ENCODE data around the gene NFATC1.

Gene NFATC1

DNA sequence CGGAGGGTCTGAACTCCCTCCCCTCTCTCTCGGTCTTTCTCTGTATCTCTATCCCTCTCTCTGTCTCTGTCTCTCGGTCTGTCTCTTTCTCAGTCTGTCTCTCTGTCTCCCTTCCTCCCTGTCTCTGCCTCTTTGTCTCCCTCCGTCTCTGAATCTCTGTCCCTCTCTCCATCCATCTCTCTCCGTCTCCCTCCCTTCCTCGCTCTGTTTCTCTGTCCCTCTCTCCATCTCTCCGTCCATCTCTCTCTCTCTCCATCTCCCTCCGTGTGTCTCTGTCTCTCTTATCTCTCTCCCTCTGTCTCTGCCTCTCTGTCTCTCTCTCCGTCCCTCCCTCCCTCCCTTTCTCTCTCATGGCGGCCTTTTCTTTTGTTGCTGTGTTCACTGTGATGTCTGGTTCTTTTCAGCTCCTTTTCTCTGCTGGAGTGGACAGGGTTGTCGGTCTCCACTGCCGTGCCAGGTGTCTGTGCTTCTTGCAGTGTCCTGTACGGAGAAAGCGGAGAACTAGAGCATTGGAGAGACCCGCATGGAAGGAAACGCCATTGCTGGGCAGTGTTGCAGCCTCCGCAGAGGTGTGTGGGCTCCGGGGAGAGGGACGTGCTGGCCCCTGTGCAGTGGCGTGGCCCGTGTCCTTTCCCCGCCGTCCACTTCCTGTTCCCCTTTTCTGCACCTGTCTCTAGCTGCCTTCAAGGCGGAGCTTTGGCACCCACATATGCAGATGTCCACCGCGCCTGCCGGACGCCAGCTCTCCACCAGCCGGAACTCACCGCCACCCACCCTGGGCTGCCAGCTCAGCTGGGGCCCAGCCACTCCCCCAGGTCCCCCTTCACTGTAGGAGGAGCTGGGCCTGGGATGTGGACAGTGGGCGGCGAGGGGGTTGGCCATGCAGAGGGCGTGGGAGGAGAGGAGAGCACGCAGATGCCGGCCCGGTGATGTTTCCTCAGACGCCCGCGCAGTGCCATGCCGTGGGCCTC, 113.1 kb downstream of the NFATC1 start:
- no peak for DNase-seq (ENCODE audit: low read depth)

DNA sequence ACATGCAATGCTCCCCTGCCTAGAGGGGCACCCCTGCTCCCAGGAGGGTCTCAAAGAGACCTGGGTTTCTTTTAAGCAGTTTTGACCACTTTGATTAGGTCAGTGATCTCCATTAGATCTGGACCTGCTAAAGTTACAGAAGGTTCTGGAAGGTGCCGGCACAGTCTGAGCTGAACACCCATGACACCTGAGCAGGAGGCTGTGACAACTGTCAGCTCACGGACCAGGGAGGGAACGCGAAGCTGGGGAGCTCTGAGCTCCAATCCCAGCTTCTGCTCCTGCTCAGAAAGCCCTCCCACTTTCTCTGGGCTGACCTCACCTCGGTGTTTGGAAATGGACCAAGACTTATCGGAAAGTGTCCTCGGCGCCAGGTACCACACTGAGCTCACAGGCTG, 113.8 kb downstream of the NFATC1 start:
- DNase-seq (ENCODE audit: low read depth), result no peak

DNA sequence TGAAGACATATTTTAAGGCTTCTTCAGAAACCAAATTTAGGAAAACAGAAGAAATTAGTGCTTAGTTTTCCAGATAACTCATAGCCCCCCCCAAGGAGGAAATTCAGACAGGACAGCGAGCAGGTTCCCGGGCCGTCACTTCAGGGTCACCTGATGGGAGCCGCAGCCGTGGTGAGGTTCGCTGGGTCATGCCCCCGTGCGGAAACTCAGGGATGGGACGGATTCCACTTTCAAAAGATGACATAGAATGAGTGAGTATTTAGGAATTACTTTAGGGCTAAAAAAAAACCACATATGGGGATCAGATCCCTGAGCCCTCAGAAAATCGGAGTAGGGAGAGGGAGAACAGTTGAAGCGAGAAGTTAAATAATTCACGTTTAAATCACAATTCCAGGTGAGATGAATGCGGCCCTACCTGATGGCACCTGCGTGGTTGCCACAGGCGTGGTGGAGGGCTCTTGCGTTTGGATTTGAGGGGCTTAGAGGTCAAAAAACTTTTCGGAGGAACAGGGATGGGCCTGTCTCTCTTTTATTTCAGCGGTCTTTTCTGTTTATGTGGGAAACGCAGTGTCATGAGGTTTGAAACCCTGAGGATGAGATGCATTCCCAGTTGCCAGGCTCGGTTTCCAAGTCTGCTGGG, 114.4 kb downstream of the NFATC1 start:
- no peak for DNase-seq (ENCODE audit: low read depth)

DNA sequence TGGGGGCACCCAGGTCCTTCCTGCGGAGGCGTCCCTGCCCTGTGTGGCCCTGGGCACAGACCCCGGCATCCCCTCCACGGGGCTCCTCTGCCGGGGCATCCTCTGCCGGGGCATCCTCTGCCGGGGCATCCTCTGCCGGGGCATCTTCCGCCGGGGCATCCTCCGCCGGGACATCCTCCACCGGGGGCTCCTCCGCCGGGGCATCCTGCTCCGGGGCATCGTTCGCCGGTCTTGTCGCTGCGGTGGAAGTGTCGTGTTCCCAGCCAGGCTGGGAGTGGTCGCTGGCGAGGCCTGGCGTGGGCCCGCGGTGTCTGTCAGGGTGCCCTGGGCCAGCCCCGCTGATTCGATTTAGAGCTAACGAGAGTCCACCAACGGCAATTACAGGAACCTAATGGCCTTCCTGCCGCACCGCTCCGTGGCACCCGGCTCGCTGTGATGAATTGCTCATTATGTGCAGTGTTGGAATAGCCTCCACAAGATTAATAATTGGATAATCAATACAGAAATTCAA, 115.1 kb downstream of the NFATC1 start:
- DNase-seq (ENCODE audit: low read depth), result no peak

DNA sequence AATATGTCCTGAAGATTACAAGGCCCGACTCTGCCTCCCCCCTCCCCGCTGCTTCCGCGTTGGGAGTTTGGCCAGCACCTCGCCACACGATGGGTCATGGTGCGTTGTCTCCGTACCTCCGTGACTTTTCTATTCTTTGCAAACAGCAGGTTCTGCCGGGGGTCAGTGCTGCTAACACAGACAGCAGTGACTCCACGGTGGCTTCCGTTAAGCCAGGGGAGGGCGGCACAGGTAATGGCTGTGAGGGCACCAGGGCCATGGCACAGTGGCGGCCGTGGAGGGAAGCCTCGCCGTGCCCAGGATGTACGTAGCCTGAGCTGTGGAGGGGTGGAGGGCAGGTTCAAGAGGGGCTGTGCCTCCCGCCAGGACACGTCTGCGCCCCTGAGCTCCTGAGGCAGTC, 115.5 kb downstream of the NFATC1 start:
- no peak for DNase-seq (ENCODE audit: low read depth)

DNA sequence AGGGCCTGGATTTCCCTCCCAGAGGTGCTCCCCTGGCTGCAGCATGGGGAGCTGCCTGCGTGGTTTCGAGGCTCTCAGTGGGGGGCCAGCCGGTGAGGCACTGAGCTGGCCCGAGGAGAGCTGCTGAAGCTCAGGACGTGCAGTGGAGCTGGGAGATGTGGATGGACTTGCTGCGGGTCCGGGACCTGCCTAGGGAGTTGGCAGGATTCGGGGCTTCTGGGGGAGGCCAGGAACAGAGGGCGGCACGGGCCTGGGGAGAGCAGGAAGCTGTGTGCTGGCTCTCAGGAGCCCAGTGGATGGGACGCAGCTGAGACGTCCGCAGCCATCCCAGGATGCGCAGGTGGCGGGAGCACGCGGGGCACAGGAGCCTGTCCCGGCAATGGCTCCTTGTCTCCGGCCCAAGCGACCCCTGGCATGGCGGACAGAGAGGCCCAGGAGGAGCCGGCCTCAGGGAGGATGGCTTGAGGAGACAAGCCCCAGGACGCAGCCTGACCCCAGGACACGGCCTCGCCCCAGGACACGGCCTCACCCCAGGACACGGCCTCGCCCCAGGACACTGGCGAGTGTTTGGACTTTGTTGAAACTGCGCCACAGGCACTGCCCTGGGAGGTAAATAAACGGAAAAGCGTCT, 116.1 kb downstream of the NFATC1 start:
- no peak for DNase-seq (ENCODE audit: low read depth)

DNA sequence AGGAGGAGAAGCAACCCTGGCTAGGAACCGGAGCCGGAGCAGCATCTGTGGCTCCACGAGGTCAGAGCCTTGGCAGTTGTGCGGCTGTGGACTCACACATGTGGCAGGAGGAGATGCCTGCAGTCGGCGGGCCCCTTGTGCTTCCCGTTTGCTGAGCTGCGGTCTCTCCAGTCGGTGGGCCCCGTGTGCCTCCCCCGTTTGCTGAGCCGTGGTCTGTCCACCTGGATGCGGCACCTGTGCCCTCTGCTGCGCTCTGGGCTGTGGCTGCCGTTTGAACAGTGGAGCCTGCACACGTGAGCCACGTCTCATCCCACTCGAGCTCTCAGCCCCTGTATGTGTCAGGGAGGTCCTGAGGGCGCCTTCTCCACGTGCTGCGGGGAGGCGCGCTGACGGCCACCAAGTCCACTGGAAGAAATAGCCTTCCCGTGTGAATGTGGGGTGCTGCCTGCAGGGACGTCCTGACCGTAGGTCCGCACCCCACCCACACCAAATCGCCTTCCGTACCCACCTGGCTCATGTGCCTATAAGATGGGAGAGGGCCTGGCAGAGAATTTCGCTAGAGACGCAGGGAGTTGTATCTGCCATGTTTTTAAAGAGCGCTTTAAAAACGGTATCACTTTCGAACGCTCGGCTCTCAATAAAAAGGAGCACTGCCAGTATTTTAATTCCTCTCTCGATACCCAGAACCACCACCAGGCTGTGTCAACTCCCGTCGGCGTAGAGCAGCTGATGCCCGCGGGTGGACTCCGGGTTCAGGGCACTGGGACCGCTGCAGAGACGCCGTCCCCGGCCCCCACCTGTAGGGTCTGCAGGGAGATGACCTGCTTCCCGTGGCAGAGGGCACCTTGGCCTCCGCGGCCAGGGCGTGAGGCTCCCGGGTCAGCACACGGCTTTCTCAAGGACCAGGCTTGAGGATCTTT, 117.0 kb downstream of the NFATC1 start:
- no peak for DNase-seq (ENCODE audit: low read depth)

DNA sequence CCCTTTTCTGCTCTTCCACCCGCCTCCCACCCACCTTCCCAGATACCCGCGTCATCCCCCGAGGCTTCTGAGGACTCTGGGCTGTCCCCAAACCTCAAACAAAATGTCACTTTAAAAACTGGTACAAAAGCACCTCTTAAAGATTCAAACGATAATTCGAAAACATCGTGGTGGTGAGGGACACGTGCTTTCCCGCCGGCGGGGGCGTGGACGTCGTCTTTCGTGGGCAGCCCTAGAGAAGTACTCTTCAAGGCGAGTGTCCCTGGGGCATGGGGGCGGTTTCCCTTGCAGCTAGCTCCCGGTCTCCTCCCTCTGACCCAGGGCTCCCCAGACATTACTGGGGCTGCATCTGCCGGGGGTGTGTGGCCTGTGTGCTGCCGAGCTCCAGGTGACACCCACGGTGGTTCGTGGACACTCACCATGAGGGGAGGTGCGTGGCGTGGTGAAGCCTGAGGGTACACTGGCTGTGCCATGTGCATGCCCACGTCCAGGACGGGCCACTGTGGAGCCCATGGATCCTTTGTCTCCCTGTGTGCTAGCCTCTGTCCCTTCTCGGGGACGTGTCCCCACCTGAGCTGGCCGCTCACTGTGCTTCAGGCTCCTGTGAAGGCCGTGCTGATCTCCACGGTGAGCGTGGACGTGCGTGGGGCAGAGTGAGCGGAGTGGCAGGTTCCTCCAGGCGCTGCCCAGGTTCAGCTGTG, 117.8 kb downstream of the NFATC1 start:
- DNase-seq (ENCODE audit: low read depth), result no peak

DNA sequence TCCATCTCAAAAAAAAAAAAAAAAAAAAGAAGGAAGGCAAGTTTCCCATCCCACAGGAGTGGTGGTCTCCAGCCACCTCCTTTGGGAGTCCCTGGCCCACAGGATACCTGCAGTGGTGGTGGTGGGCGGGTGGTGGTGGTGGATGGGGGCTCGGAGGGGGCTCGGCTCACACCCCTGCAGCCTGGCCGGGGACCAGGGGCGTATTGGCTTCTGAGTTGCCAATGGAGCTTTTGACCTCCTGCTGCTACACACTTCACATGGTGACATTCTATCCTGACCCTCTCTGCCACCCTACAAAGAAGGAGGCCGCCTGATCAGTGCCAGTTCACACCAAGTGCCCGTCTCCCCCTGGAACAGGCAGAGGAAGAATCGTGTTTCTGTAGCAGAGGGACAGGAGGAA, 119.6 kb downstream of the NFATC1 start:
- DNase-seq (ENCODE audit: low read depth), result no peak

DNA sequence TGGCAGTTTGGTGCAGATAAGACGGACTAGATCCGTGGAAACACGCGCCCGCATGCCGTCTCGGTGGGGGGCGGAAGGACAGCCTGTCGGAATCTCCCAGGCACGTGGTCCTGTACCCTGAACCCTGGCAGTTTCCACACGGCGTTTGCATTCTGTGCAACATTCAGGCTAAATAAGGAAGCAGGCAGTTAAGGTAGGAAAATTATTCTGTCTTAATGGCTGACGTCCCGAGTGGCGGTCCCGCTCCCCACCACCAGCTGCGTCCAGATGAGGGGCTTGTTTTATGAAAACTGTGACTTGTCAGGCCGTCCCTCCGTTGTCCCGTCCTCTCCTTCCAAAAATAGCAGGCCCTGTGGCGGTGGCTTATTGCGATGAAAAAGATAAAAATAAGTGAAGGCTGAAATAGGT, 120.2 kb downstream of the NFATC1 start:
- no peak for DNase-seq (ENCODE audit: low read depth)

DNA sequence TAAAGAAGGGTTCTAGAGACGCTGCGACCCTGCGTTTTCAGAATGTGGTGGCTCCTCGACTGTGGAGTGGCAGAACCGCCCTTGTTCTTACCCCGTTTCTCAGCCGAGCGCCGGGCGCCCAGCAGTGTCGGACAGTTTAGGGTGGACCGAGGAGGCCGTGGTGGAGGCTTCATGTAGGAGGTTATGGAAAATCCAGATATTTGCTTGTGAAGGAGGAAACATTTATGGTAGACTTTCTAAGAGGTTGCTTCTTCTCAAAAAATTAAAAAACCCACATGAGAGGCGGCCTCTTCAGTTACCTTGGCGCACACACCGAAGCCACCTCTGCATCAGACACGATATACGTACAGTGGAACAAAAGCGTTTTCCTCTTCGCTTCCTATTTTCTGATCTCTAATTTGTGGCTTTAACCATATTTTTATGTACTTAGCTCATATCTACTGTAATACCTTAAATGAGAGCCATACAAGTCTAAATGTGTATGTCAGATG, 120.8 kb downstream of the NFATC1 start:
- DNase-seq (ENCODE audit: low read depth), result no peak

DNA sequence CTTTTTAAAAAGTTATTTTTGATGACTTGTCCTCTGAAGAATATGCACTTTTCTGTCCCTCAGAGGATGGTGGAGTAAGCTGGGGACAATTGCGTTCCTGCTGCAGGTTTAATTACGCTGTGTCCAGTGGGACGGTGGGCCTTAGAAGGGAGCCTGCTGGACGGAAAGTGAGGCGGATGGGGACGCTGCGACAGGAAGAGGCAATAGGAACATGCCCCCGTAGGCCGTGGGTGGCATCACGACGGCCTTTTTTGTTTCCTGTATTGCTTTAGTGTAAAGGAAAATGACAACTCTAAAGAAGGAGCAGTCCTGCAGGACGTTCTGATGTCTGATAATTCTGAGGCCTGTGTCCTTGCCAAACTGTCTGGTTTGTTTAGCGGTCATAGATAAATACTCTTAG, 121.6 kb downstream of the NFATC1 start:
- no peak for DNase-seq (ENCODE audit: low read depth)

DNA sequence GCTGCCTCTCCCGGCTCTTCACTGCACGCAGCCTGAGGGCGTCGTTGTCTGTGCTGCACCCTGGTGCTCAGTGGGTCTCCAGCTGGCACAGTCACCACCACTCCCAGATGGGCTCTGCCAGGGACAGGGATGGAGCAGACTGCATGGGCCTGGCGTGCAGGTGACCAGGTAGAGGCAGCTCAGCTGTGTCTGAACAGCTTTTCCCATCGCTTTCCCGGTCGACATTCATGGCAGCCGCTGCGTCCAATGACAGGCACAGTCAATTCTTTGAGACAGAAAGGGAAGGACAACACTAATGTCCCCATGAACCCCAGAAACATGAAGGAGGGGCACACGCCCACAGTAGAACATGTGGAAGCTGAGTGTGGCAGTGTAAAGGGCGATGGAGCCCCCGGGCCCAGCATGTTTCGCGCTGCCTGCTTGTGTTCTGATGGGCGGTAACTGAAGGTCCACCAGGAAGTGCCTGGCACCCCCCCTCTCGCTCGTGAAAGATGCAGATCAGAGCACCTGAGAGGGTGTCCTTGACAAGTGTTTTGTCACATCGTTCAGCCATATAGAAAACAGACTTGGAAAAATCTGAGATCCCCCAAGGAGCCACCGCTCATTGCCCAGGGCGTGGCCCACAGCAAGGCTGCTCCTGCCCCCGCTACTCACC, 122.4 kb downstream of the NFATC1 start:
- no peak for DNase-seq (ENCODE audit: low read depth)

DNA sequence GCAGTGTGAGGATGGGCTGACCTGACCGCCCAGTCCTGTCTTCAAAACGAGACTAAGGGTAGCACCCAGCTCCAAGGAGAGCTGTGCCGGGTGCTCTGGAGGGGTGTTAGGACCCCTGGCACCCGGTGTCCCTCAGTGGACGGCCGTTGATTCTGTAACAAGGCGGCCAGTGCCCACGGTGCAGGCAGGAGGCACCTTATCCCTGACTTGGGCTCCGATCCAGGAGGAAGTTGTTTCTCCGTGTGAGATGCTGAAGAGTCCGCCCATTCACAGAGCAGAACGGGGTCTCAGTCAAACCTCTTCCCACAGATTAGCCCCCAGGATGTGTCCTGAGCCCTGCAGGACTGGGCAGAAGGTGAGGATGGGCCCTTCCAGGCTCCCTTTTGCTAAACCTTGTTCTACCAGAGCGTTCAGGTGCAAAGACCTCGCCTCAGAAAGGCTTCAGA, 123.0 kb downstream of the NFATC1 start:
- DNase-seq (ENCODE audit: low read depth), result no peak

DNA sequence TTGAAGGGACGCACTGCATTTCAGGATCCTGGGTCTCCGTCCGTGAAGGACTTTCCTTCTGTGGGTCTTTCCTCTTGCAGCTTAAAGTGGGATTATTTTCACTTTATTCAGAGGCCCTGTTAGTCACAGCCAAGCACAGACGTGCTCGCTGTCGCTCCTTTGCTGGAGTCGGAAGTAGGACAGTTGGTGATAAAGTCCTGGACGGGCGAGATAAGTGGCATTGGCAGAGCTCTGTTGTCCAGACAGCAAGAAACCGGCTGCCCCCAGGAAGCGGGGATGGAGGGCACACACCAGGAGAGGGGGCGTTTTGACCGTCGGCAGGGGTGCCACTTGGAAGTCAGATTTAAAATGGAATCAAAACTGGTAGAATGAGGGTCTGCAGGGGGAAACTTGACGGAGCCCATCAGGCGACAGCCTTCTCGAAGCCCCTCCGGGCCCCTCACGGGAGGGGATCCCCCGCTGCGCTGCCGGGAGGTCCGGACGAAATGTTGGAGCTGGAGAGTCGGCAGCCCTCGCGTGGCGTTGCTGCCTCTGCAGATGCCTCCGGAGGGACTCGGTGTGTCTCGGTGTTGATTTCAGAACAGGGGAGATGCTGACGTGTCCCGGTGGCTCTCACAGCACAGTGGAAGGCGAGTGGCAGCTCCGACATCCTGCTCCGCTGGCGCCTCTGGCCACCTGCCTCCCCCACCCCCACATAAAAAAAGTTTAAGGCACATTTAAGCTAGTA, 124.2 kb downstream of the NFATC1 start:
- DNase-seq (ENCODE audit: low read depth), result no peak

DNA sequence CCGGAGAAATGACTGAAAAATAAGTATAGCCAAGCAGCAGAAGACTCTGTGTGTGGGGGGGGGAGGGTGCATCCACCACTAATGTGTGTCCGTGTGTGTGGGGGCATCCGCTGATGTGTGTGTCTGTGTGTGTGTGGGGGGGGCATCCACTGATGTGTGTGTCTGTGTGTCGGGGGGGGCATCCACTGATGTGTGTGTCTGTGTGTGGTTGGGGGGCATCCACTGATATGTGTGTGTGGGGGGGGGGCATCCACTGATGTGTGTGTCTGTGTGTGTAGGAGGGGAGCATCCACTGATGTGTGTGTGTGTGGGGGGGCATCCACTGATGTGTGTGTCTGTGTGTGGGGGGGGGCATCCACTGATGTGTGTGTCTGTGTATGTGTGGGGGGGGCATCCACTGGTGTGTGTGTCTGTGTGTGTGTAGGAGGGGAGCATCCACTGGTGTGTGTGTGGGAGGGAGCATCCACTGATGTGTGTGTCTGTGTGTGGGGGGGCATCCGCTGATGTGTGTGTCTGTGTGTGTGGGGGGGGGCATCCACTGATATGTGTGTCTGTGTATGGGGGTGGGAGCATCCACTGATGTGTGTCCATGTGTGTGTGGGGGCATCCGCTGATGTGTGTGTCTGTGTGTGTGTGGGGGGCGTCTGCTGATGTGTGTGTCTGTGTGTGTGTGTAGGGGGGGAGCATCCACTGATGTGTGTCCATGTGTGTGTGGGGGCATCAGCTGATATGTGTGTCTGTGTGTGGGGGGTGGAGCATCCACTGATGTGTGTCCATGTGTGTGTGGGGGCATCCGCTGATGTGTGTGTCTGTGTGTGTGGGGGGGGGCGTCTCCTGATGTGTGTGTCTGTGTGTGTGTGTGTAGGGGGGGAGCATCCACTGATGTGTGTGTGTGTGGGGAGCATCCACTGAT, 125.0 kb downstream of the NFATC1 start:
- no peak for DNase-seq (ENCODE audit: low read depth)

DNA sequence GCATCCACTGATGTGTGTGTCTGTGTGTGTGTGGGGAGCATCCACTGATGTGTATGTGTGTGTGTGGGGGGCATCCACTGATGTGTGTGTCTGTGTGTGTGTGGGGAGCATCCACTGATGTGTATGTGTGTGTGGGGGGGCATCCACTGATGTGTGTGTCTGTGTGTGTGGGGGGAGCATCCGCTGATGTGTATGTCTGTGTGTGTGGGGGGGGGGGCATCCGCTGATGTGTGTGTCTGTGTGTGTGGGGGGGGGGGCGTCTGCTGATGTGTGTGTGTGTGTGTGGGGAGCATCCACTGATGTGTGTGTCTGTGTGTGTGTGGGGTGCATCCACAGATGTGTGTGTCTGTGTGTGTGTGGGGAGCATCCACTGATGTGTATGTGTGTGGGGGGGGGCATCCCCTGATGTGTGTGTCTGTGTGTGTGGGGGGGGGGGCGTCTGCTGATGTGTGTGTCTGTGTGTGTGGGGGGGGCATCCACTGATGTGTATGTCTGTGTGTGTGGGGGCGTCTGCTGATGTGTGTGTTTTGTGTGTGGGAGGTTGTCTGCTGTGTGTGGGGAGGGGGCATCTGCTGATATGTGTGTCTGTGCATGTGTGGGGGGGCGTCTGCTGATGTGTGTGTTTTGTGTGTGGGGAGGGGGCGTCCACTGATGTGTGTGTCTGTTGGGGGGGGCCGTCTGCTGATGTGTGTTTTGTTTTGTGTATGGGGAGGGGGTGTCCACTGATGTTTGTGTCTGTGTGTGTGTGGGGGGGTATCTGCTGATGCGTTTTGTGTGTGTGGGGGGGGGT, 125.9 kb downstream of the NFATC1 start:
- no peak for DNase-seq (ENCODE audit: low read depth)
